ENCODE measurements around the gene THY1. TPM values are rescaled to one million over a fixed set of nuclear protein-coding genes. Genes with fewer than 3 reads are reported as not detected.
"Not testable (repeated sequence)": the region's sequence is repeated elsewhere in the genome, so short reads cannot be mapped to it uniquely, and the experiment has no call there.

THY1 gene
- total RNA-seq, 1 donor from 2014 or later, result 121 TPM

GRCh38 chr11:119388103-119388502, 34.9 kb downstream of the THY1 start:
- Mint-ChIP-seq H3K9me3 (no peaks in the 10 kb centered on the region), H3K36me3 (no peaks in the 10 kb centered on the region), H3K27ac (no peak overlapping the region), H3K27me3 (ENCODE audit: low read depth) (no peaks in the 10 kb centered on the region), H3K4me1 (no peaks in the 10 kb centered on the region), H3K4me3 (no peak overlapping the region)
- DNase-seq (ENCODE audit: low spot score in 2 of 2, unreplicated experiment in 2 of 2), result peak in 1 of 2 experiments; percentile 20
- TF ChIP-seq CTCF (IDR thresholded peaks at IDR 0.05; ENCODE audit: unreplicated experiment), result no peak

DNA sequence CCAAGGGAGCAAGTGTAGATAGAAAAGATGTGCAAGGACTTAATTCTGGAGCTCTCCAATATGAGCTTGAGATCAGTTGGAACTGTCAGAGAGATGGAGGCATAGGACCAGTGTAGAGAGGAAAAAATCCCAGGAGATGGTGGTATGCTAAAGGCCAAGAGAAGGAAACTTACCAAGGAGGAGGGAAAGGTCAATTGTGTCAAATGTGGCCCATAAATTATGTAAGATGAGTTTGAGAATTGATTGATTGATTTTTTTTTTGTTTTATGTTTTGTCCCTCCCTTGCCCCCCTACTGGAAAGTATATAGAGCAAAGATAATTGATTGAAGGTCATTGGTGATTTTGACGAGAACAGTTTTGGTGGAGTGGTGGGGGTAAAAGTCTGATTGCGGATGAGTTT, 38.6 kb downstream of the THY1 start:
- no peak for TF ChIP-seq CTCF (IDR thresholded peaks at IDR 0.05; ENCODE audit: unreplicated experiment)
- peaks cover 2% of the 10 kb centered on the region for H3K27me3 Mint-ChIP-seq (ENCODE audit: low read depth)
- H3K4me1 Mint-ChIP-seq, result peaks cover 2% of the 10 kb centered on the region
- no peak overlapping the region for H3K4me3 Mint-ChIP-seq
- DNase-seq (ENCODE audit: low spot score in 2 of 2, unreplicated experiment in 2 of 2), result peak in 1 of 2 experiments; percentile 25
- no peak overlapping the region for H3K27ac Mint-ChIP-seq
- no peaks in the 10 kb centered on the region for H3K36me3 Mint-ChIP-seq
- no peaks in the 10 kb centered on the region for H3K9me3 Mint-ChIP-seq

GRCh38 chr11:119382513-119382912, 40.5 kb downstream of the THY1 start:
- not testable (repeated sequence) for H3K27me3 Mint-ChIP-seq (ENCODE audit: low read depth); H3K27ac Mint-ChIP-seq; H3K36me3 Mint-ChIP-seq; H3K4me3 Mint-ChIP-seq; H3K9me3 Mint-ChIP-seq
- peaks cover 13% of the 10 kb centered on the region for H3K4me1 Mint-ChIP-seq
- DNase-seq (ENCODE audit: low spot score in 2 of 2, unreplicated experiment in 2 of 2), result peak in 1 of 2 experiments; percentile 3

DNA sequence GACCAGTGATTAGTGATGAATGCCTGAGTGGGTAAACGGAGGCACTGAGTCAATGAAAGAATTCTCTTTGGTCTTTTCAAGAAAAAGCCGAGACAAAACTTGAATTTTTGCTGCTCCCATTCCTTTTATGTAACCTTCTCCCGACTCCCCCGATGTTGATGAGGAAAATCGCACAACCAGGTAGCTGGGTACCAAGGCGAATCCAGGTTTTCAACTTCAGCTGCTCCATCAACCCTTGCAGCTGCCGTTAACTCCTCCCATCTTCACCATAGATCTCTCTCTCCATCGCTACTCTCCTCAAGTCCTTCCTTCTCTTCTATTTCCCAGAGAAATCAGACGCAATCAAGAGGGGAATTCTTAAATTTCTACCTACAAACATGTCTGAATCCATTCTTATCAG, 40.9 kb downstream of the THY1 start:
- no peak for DNase-seq (ENCODE audit: low spot score in 2 of 2, unreplicated experiment in 2 of 2)
- Mint-ChIP-seq H3K27me3 (ENCODE audit: low read depth) (peaks cover 2% of the 10 kb centered on the region), H3K4me3 (no peak overlapping the region), H3K36me3 (no peaks in the 10 kb centered on the region), H3K9me3 (no peaks in the 10 kb centered on the region), H3K27ac (no peak overlapping the region), H3K4me1 (peaks cover 13% of the 10 kb centered on the region)
- no peak for TF ChIP-seq CTCF (IDR thresholded peaks at IDR 0.05; ENCODE audit: unreplicated experiment)

GRCh38 chr11:119381181-119381988, 41.6 kb downstream of the THY1 start, which contains the start of gene USP2:
Gene USP2, minus strand, starts transcription at chr11:119381690. Its CDS starts 8,210 bp downstream, at chr11:119373480.
- Mint-ChIP-seq H3K36me3 (no peaks in the 10 kb centered on the region), H3K4me1 (peaks cover 17% of the 10 kb centered on the region), H3K27ac (no peak within 1 kb of the TSS), H3K27me3 (ENCODE audit: low read depth) (peaks cover 2% of the 10 kb centered on the region), H3K4me3 (no peak within 1 kb of the TSS), H3K9me3 (no peaks in the 10 kb centered on the region)
- peak; percentile 91 for TF ChIP-seq CTCF (IDR thresholded peaks at IDR 0.05; ENCODE audit: unreplicated experiment)
- DNase-seq (ENCODE audit: low spot score in 2 of 2, unreplicated experiment in 2 of 2), result peak; percentile 96 to 99

- Mint-ChIP-seq H3K36me3 (no peaks in the 10 kb centered on the region), H3K27ac (no peak overlapping the region), H3K27me3 (ENCODE audit: low read depth) (peaks cover 2% of the 10 kb centered on the region), H3K4me1 (peaks cover 22% of the 10 kb centered on the region), H3K4me3 (no peak overlapping the region), H3K9me3 (no peaks in the 10 kb centered on the region)
- no peak for TF ChIP-seq CTCF (IDR thresholded peaks at IDR 0.05; ENCODE audit: unreplicated experiment)
- DNase-seq (ENCODE audit: low spot score in 2 of 2, unreplicated experiment in 2 of 2), result no peak
Observed at GRCh38 chr11:119380827-119381180, 42.2 kb downstream of the THY1 start.

Data from mesothelial cell of epicardium (in vitro differentiated cells).